GM06990 (cell line): ENCODE results near the gene WNT9A.

Experiments used
- DNase-seq: peaks from one replicate; pipeline ENCODE4 v3.0.0-alpha.2; 2011; ENCODE audit not compliant: insufficient read length; ENCODE audit errors: extremely low read depth
- H3K27me3 ChIP-seq: replicated peaks from 2 replicates; pipeline ENCODE4 v1.6.0; 2011; ENCODE audit warnings: low read length; ENCODE audit not compliant: control insufficient read depth, insufficient read depth
- H3K36me3 ChIP-seq: 2 replicates; pipeline ENCODE4 v1.5.1; 2011; ENCODE audit warnings: low read length; ENCODE audit not compliant: control insufficient read depth, insufficient read depth
- H3K4me3 ChIP-seq: replicated peaks from 2 replicates; pipeline ENCODE4 v1.5.1; 2011; ENCODE audit warnings: low read depth, mild to moderate bottlenecking, control low read depth, low read length
- TF ChIP-seq, protein P1 (sequence below): IDR thresholded peaks from 2 replicates; pipeline ENCODE4 v1.5.1; 2011; ENCODE audit warnings: low read length, control low read depth, mild to moderate bottlenecking, inconsistent platforms; ENCODE audit not compliant: insufficient read depth, poor library complexity, severe bottlenecking

WNT9A gene

DNA sequence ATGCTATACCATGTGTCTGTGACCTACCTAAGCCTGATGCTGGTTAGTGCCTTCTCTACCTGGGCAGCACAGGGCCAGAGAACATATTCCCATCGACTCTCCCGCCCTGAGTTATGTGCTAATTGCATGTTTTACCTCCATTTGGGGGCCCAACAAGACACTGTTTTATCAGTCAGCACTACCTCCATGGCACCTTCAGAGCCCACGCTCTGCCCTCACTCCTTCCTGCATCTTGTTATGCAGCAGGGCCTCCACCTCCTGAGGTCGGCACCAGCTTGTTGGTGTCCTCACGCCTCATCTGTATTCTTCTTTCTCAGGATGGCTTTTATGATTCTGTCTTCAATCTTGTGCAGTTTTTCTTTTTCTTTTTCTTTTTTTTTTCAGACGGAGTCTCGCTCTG lies 11.9 kb downstream of the WNT9A start:
- Histone ChIP-seq H3K27me3 (no peaks in the 10 kb centered on the region; the same call in 1 of the 2 replicates), H3K36me3 (no peaks in the 10 kb centered on the region), H3K4me3 (no peak overlapping the region)
- no peak for DNase-seq
- TF ChIP-seq, protein P1, sequence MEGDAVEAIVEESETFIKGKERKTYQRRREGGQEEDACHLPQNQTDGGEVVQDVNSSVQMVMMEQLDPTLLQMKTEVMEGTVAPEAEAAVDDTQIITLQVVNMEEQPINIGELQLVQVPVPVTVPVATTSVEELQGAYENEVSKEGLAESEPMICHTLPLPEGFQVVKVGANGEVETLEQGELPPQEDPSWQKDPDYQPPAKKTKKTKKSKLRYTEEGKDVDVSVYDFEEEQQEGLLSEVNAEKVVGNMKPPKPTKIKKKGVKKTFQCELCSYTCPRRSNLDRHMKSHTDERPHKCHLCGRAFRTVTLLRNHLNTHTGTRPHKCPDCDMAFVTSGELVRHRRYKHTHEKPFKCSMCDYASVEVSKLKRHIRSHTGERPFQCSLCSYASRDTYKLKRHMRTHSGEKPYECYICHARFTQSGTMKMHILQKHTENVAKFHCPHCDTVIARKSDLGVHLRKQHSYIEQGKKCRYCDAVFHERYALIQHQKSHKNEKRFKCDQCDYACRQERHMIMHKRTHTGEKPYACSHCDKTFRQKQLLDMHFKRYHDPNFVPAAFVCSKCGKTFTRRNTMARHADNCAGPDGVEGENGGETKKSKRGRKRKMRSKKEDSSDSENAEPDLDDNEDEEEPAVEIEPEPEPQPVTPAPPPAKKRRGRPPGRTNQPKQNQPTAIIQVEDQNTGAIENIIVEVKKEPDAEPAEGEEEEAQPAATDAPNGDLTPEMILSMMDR = no peak

DNA sequence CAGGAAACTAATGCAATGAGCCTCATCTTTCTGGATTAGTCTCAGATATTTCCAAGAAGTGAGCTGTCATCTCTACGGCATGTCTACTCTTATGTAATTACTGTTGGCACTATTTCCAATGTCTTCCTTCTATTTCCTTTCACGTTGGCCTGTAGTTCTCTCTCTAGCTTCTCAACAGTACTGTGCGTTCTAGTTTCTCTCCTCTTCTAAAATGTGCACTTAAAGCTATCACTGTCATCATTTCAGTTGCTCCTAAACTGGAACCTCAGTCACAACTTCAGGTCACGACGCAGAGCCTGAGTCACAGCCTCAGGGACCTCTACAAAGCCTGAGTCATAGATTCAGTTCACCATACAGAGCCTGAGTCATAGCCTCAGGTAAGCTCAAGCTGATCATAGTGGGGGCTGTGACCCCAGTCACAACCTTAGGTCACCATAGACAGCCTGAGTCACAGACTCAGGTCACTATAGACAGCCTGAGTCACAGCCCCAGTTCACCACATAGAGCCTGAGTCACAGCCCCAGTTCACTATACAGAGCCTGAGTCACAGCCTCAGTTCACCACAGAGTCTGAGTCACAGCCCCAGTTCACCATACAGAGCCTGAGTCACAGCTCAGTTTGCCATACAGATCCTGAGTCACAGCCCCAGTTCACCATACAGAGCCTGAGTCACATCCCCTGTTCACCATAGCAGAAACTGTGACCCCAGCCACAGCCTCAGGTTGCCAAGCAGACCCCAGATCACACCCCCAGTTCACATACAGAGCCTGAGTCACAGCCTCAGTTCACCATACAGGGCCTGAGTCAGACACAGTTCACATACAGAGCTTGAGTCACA lies 13.0 kb downstream of the WNT9A start:
- H3K4me3 ChIP-seq = no peak overlapping the region
- TF ChIP-seq, protein P1 = no peak
- DNase-seq = no peak
- no peaks in the 10 kb centered on the region for H3K36me3 ChIP-seq
- H3K27me3 ChIP-seq = no peaks in the 10 kb centered on the region; the same call in 1 of the 2 replicates

DNA sequence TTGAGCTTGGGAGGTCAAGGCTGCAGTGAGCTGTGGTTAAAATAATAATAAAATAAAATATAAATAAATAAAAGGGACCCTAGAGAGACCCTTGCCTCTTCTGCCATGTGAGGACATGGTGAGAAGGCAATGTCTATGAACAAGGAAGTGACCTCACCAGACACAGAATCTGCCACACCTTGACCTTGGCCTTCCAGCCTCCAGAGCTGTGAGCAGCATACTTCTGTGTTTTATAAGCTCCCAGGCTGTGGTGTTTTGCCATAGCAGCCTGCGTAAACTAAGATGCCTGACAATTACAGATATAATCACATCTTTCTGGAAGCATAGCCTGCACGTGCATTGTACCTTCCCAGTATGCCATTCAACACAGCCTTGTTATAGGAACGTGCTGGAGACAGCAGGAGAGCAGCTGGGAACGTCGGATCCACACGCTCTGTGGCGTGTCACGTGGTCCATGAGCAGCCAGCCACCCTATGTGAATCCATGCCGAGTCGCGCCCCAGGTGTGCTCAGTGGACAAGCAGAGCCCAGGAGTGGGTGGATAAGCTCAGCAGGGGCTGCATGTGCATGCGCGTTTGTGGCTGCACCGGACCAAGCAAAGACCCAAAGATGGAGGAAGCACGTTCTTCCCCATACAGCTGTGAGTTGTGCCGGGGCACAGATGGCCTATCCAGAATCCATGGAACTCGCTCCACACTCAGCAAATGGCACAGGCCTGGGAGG lies 17.8 kb downstream of the WNT9A start:
- no peak overlapping the region for H3K4me3 ChIP-seq
- no peaks in the 10 kb centered on the region for H3K36me3 ChIP-seq
- H3K27me3 ChIP-seq = no peaks in the 10 kb centered on the region; the same call in 1 of the 2 replicates
- TF ChIP-seq, protein P1 = no peak
- DNase-seq = no peak

DNA sequence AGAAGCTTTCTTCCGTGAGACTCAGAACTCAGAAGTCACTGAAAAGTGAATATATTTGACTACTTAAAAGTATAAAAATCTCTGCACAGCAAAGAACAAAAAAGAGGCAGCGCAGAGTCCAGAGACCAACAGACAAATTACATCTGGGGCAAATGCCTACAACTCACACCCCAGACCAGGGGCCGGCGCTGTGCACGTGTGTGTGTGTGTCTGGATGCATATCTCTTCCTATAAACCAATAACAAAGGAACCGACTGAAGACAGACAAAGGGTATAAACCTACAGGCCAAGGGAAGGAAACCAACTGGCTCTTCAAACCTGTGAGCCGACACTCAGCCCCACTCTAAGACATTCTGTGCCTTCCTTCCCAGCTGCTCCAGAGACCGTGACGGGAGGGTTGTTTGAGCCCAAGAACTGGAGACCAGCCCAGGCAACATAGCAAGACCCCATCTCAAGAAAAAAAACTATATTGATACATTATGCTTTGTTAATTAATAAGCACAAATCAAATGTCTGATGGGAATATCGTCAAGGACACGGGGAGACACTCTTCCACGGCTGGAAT lies 18.8 kb downstream of the WNT9A start:
- H3K36me3 ChIP-seq = no peaks in the 10 kb centered on the region
- TF ChIP-seq, protein P1 = no peak
- DNase-seq = no peak
- H3K4me3 ChIP-seq = no peak overlapping the region
- H3K27me3 ChIP-seq = no peaks in the 10 kb centered on the region; the same call in 1 of the 2 replicates

DNA sequence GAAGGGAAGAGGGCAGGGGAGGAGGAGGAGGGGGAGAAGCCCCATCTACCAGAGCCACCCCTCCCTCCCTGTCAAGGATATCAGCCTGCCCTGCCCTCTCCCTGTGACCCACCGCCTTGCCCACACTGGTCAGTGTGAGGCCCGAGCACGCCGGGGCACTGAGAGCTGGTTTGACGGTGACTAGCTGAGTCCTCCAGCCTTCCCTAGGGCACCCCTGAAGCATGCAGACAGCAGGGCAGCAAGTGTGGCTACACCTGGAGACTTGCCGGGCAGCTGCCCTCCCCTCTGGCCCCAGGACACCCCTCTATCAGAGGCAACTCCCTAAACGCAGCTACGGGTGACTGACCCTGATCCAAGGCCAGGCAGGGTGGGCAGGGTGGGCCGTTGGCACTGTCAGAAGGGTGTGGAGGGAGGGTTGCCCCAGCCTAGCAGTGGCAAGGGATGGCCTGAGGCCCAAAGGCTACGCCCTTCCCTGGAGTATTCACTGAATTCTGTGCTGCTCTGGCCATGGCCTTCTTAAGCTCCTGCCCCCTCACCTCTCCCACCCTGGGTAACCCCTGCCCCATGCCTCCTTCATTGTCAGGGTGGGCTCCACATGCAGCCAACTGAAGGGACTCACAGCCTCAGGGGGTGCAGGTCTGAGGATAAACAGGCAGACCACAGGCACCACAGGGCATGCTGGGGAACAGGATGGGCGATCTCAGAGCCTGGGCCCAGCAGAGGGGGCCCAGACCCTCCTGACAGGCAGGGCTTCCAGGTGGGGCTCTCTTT lies 19.6 kb downstream of the WNT9A start:
- H3K27me3 ChIP-seq = no peaks in the 10 kb centered on the region; the same call in 1 of the 2 replicates
- no peak for DNase-seq
- TF ChIP-seq, protein P1 = no peak

More for the DNA sequence above, 19.6 kb downstream of the WNT9A start:
- no peak overlapping the region for H3K4me3 ChIP-seq
- no peaks in the 10 kb centered on the region for H3K36me3 ChIP-seq
